Ovary (tissue), 9 donors: ENCODE results near the gene UBL4A. TPM values are rescaled to one million over a fixed set of nuclear protein-coding genes. Genes with fewer than 3 reads are reported as not detected.

Source experiments
- DNase-seq, 5 donors: peaks; one replicate each; pipeline ENCODE4 v3.0.0-alpha.2; 2019 to 2020
- H3K27ac ChIP-seq, 2 donors: fragments of 200-600 bp; one replicate each; pipeline versions ENCODE4 v1.5.1 to v1.8.0; 2019 to 2022
- H3K27me3 ChIP-seq: fragments of 200-600 bp; one replicate; pipeline ENCODE4 v1.8.0; 2022
- H3K36me3 ChIP-seq: fragments of 200-600 bp; sonication (generic); one replicate; pipeline ENCODE4 v1.5.1; 2019
- H3K4me1 ChIP-seq: one replicate; pipeline ENCODE4 v1.8.1; 2013; ENCODE audit warnings: mild to moderate bottlenecking, moderate library complexity; ENCODE audit not compliant: insufficient read depth
- H3K4me3 ChIP-seq: fragments of 200-600 bp; sonication (generic); one replicate; pipeline ENCODE4 v1.5.1; 2017
- H3K9me3 ChIP-seq, 2 donors: fragments of 200-600 bp in 1 of 2; sonication (generic) in 1 of 2; one replicate each; pipeline versions ENCODE4 v1.5.1 to v1.8.1; 2013 to 2019; ENCODE audit warnings: mild to moderate bottlenecking in 1 of 2, moderate library complexity in 1 of 2
- EP300 ChIP-seq: sonication (generic); formaldehyde crosslinking; IDR thresholded peaks from one replicate; pipeline ENCODE4 v1.6.1; 2017; ENCODE audit warnings: antibody characterized with exemption
- POLR2A ChIP-seq: fragments of 450-650 bp; IDR thresholded peaks from one replicate; pipeline ENCODE4 v1.6.1; 2017; ENCODE audit warnings: antibody characterized with exemption, mild to moderate bottlenecking, moderate library complexity
- WGBS, 3 donors: extraction: QIAGEN DNeasy Blood & Tissue Kit in 1 of 3; methylation state at CpG; one replicate each; pipeline versions ENCODE4 v1.1.5 to v1.1.7; 2013 to 2017; 5-methylcytosine and 5-hydroxymethylcytosine counted together
- intact Hi-C, 4 donors: fragments of 100-400 bp; cut with DNase I; formaldehyde crosslinking; loops; one replicate each; pipeline versions ENCODE4 v1.11.0 to v1.15.1; 2022 to 2023
- polyA plus RNA-seq, 2 donors: library from polyadenylated mRNA; stranded (reverse); fragments of 200-250 nt in 1 of 2; fragments of 350-450 nt in 1 of 2; fragmentation: Illumina TruSeq in 1 of 2; extraction: RNeasy Lipid Tissue Mini Kit (QIAGEN cat#74804) in 1 of 2; gene quantifications; one replicate each; pipeline ENCODE4 v1.2.3, GENCODE V29; 2013 to 2014
- total RNA-seq, 7 donors: library from RNA; depleted of rRNA in 2 of 7; stranded (reverse); fragments of >200 nt in 2 of 7; fragmentation: NEBNext Ultra II Directional in 3 of 7; extraction: Animal tissue kit (Norgen Biotek cat#: 25700) in 3 of 7; gene quantifications; one replicate each; pipeline versions ENCODE4 v1.1.0 to v1.2.4, GENCODE V29; 2016 to 2023
- TF ChIP-seq, protein P1 (sequence below), 3 donors: fragments of 450-650 bp in 2 of 3; fragments of 200-600 bp in 1 of 3; IDR thresholded peaks; one replicate each; pipeline versions ENCODE4 v1.5.1 to v1.8.0; 2016 to 2022; ENCODE audit warnings: antibody characterized with exemption in 3 of 3, mild to moderate bottlenecking in 1 of 3
- donor health status: DM: no; HTN: no; CAD: no; lungs with moderate emphysema.
- donor health status: DM: no; HTN: no; CAD: no.
- donor health status: Bipolar disorder and iron deficiency.
- donor health status: DM: yes; HTN: yes; CAD: no.
- donor health status: DM: no; HTN: no; CAD: no.
- donor health status: DM: yes; HTN: yes; CAD: no.

UBL4A gene
- total and polyA plus RNA-seq, 9 donors: 14.6 to 35.5 (median 27.9) TPM

DNA sequence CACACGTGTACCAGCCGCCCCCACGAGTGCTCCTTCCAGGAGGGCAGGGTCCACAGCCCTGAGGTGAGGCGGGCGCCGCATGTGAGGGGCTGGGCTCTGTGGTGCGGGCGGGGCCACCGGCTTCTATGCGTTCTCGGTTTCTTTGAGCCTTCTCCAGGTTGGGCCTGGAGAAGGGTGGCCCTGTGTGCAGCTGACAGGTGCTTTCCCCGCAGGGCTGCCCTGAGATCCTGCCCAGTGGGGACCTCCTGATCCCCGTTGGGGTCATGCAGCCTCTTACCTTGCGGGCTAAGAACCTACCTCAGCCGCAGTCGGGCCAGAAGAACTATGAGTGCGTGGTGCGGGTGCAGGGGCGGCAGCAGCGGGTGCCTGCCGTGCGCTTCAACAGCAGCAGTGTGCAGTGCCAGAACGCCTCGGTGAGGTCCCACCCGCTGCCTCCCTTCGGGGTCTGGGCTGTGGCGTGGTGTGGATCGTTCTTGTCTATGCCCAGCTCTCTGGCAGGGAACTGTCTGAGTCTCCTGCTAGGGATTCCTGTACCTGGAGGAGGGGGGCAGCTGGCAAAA lies 21.5 kb downstream of the UBL4A start:
- Histone ChIP-seq H3K4me3 (no peak overlapping the region), H3K27me3 (no peaks in the 10 kb centered on the region), H3K4me1 (no peaks in the 10 kb centered on the region), H3K36me3 (no peaks in the 10 kb centered on the region), H3K9me3 (no peaks in the 10 kb centered on the region), H3K27ac (no peak overlapping the region)
- DNase-seq: no peak
- intact Hi-C loops: no loop called here
- TF ChIP-seq, protein P1, sequence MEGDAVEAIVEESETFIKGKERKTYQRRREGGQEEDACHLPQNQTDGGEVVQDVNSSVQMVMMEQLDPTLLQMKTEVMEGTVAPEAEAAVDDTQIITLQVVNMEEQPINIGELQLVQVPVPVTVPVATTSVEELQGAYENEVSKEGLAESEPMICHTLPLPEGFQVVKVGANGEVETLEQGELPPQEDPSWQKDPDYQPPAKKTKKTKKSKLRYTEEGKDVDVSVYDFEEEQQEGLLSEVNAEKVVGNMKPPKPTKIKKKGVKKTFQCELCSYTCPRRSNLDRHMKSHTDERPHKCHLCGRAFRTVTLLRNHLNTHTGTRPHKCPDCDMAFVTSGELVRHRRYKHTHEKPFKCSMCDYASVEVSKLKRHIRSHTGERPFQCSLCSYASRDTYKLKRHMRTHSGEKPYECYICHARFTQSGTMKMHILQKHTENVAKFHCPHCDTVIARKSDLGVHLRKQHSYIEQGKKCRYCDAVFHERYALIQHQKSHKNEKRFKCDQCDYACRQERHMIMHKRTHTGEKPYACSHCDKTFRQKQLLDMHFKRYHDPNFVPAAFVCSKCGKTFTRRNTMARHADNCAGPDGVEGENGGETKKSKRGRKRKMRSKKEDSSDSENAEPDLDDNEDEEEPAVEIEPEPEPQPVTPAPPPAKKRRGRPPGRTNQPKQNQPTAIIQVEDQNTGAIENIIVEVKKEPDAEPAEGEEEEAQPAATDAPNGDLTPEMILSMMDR (IDR thresholded peaks at IDR 0.05): no peak
- TF ChIP-seq POLR2A (no peak), EP300 (no peak)
- 90 to 96% (median 90%) methylated on average over 24 to 28 of the region's 28 CpGs for WGBS, 3 donors

DNA sequence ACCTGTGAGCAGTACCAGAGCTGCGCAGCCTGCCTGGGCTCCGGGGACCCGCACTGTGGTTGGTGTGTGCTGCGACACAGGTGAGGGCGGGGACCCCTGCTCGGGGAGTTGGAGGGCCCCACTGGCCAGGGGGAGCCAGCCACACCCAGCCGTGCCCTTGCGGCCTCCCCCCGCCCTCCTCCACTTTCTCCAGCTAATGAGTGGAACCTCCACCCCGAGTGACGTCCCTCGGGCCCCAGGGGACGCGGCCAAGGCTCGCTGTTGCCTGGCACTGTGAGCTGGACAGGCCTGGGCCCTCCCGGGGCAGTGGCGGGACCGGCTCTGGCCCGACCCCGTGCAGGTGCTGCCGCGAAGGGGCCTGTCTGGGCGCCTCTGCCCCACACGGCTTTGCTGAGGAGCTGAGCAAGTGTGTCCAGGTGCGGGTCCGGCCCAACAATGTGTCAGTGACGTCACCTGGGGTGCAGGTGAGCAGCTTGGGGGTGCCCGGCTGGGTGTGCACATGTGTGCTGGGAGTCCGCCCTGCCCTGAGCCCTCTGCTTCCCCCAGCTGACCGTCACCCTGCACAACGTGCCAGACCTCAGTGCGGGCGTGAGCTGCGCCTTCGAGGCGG lies 22.7 kb downstream of the UBL4A start:
- H3K36me3 ChIP-seq: no peaks in the 10 kb centered on the region

DNA sequence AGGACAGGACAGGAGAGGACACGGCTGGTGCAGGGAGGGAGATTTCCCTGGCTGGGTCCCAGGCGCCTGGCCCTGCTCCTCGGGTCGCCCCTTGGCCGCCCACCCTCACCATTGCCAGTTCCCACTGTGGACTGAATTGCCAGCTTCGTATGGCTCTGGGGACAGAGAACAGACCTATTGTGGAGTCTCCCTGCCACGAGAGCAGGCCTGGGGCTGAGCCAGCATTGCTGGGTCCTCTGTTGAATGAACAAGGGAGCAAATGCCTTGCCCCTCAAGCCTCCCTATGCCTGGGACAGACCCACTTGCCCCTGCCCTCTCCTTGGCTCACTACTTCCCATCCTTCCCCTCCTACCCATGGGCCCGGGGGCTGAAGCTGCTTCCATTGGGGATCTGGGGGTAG lies 24.0 kb downstream of the UBL4A start:
- Histone ChIP-seq H3K9me3 (no peaks in the 10 kb centered on the region), H3K4me1 (no peaks in the 10 kb centered on the region), H3K27ac (no peak overlapping the region), H3K4me3 (no peak overlapping the region), H3K36me3 (no peaks in the 10 kb centered on the region), H3K27me3 (no peaks in the 10 kb centered on the region)
- DNase-seq: no peak
- no peak for TF ChIP-seq EP300
- TF ChIP-seq POLR2A: no peak
- TF ChIP-seq, protein P1 (IDR thresholded peaks at IDR 0.05): no peak
- 79 to 87% (median 79%) methylated on average over 8 of the region's 8 CpGs for WGBS, 3 donors
- intact Hi-C loops: no loop called here

More for the DNA sequence above, 22.7 kb downstream of the UBL4A start:
- no peaks in the 10 kb centered on the region for H3K9me3 ChIP-seq
- 88 to 92% (median 90%) methylated on average over 28 to 36 of the region's 36 CpGs for WGBS, 3 donors
- DNase-seq: no peak
- no peak overlapping the region for H3K27ac ChIP-seq
- H3K4me1 ChIP-seq: no peaks in the 10 kb centered on the region
- TF ChIP-seq EP300: no peak
- H3K27me3 ChIP-seq: no peaks in the 10 kb centered on the region
- intact Hi-C loops: no loop called here
- H3K4me3 ChIP-seq: no peak overlapping the region

DNA sequence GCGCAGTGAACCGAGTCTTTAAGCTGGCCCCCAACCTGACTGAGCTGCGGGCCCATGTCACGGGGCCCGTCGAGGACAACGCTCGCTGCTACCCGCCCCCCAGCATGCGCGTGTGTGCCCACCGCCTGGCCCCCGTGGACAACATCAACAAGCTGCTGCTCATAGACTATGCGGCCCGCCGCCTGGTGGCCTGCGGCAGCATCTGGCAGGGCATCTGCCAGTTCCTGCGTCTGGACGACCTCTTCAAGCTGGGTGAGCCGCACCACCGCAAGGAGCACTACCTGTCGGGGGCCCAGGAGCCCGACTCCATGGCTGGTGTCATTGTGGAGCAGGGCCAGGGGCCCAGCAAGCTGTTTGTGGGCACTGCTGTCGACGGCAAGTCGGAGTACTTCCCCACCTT lies 26.1 kb downstream of the UBL4A start:
- no peaks in the 10 kb centered on the region for H3K36me3 ChIP-seq
- DNase-seq: no peak
- no peaks in the 10 kb centered on the region for H3K9me3 ChIP-seq
- TF ChIP-seq EP300 (no peak), POLR2A (no peak)
- TF ChIP-seq, protein P1 (IDR thresholded peaks at IDR 0.05): no peak
- H3K4me1 ChIP-seq: no peaks in the 10 kb centered on the region
- no peak overlapping the region for H3K4me3 ChIP-seq
- no peaks in the 10 kb centered on the region for H3K27me3 ChIP-seq
- no peak overlapping the region for H3K27ac ChIP-seq
- WGBS, 3 donors: 80 to 91% (median 85%) methylated on average over 26 of the region's 26 CpGs
- intact Hi-C loops: no loop called here

DNA sequence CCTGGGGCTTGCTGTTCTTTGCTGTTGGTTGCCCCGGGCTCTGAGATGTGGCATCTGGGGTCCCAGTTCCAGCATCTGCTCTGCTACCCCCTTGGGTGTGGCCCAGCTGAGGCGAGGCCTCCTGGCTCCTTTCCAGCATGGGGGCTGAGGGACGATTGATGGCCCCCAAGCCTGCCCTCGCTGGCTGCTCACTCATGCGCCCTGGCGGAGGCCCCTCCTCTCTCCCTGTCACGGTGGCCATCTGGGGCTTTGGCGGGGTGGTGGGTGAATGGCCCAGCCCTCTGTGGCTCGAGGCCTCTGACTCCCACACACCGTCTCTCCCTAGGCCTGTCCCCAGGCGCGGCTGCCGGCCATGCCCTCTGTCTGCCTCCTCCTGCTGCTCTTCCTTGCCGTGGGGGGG lies 26.6 kb downstream of the UBL4A start:
- Histone ChIP-seq H3K4me3 (peak overlapping the region; percentile 50), H3K27ac (peak overlapping the region in 1 of 2 donors; percentile 12), H3K36me3 (no peaks in the 10 kb centered on the region), H3K4me1 (no peaks in the 10 kb centered on the region), H3K27me3 (no peaks in the 10 kb centered on the region), H3K9me3 (no peaks in the 10 kb centered on the region)
- no peak for DNase-seq
- intact Hi-C loops: no loop called here
- TF ChIP-seq, protein P1 (IDR thresholded peaks at IDR 0.05): no peak
- TF ChIP-seq EP300: no peak
- TF ChIP-seq POLR2A: no peak
- WGBS, 3 donors: 44 to 59% (median 57%) methylated on average over 14 of the region's 14 CpGs
